Upper lobe of left lung (tissue), 4 donors: Measurements from ENCODE around the gene TAB3.

Experiments
- EP300 ChIP-seq, 4 donors: sonication (generic); formaldehyde crosslinking; IDR thresholded peaks; one replicate each; pipeline ENCODE4 v1.5.1; 2017; ENCODE audit warnings: antibody characterized with exemption in 4 of 4, control low read depth in 2 of 4
- POLR2A ChIP-seq, 4 donors: fragments of 450-650 bp; IDR thresholded peaks; one replicate each; pipeline ENCODE4 v1.5.1; 2016 to 2017; ENCODE audit warnings: antibody characterized with exemption in 4 of 4, mild to moderate bottlenecking in 2 of 4
- POLR2AphosphoS5 ChIP-seq, 2 donors: sonication (generic); formaldehyde crosslinking; IDR thresholded peaks; one replicate each; pipeline ENCODE4 v1.5.1; 2017; ENCODE audit warnings: antibody characterized with exemption in 2 of 2
- TF ChIP-seq, protein P1 (sequence below), 6 experiments: fragments of 450-650 bp in 4 of 6; fragments of 200-600 bp in 2 of 6; sonication (generic) in 2 of 6; IDR thresholded peaks; one replicate each; pipeline ENCODE4 v1.5.1; 2016 to 2019; ENCODE audit warnings: antibody characterized with exemption in 6 of 6

DNA sequence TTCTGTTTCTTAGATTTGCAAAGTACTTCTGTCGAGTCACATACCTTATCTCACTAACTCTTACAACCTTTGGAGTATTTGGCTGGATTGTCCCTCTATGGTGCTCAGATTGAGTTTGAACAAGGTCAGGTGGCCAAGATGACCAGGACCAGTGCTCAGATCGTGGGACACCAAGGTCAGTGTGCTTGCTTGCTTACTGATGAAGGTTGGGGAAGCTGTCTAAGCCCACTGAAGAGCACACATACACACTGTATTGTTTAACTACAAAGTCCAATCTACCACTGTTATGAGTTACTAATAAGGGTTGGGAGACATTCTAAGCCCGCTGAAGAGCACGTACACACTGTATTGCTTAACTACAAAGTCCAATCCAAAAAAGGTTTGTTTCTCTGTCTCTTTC, 53.7 kb downstream of the TAB3 start:
- no peak for TF ChIP-seq POLR2AphosphoS5 (IDR thresholded peaks at IDR 0.05)
- TF ChIP-seq POLR2A (IDR thresholded peaks at IDR 0.05), result no peak
- TF ChIP-seq, protein P1, sequence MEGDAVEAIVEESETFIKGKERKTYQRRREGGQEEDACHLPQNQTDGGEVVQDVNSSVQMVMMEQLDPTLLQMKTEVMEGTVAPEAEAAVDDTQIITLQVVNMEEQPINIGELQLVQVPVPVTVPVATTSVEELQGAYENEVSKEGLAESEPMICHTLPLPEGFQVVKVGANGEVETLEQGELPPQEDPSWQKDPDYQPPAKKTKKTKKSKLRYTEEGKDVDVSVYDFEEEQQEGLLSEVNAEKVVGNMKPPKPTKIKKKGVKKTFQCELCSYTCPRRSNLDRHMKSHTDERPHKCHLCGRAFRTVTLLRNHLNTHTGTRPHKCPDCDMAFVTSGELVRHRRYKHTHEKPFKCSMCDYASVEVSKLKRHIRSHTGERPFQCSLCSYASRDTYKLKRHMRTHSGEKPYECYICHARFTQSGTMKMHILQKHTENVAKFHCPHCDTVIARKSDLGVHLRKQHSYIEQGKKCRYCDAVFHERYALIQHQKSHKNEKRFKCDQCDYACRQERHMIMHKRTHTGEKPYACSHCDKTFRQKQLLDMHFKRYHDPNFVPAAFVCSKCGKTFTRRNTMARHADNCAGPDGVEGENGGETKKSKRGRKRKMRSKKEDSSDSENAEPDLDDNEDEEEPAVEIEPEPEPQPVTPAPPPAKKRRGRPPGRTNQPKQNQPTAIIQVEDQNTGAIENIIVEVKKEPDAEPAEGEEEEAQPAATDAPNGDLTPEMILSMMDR (IDR thresholded peaks at IDR 0.05), result no peak
- no peak for TF ChIP-seq EP300 (IDR thresholded peaks at IDR 0.05)
